Measurements from ENCODE around the gene LPAR5. TPM values are rescaled to one million over a fixed set of nuclear protein-coding genes. Genes with fewer than 3 reads are reported as not detected.

The LPAR5 gene
- polyA plus RNA-seq, 4 donors: 1.1 to 2.2 (median 1.4) TPM

- no peak for DNase-seq (ENCODE audit: low read depth in 4 of 4, low spot score in 3 of 4)
Measured at GRCh38 chr12:6569312-6569711, 66.4 kb downstream of the LPAR5 start.

Other genes starting within 250 kb of the LPAR5 start
- gene CD27, start 191.0 kb downstream of the LPAR5 start, polyA plus RNA-seq (ENCODE audit: insufficient read length in 4 of 4): 1 to 10 TPM in 3 of 4 donors, under 1 TPM in 1; 0.82 to 1.6 (median 1.2) TPM
- 10 to 100 TPM; 11.4 to 23.1 (median 16.9) TPM for gene TAPBPL, start 183.9 kb downstream of the LPAR5 start, polyA plus RNA-seq (ENCODE audit: insufficient read length in 4 of 4)
- gene VAMP1, start 165.3 kb downstream of the LPAR5 start, polyA plus RNA-seq (ENCODE audit: insufficient read length in 4 of 4): 10 to 100 TPM; 10.1 to 11.9 (median 10.5) TPM
- 100 to 1,000 TPM; 143 to 185 (median 168) TPM for gene MRPL51, start 142.7 kb downstream of the LPAR5 start, polyA plus RNA-seq (ENCODE audit: insufficient read length in 4 of 4)
- gene NCAPD2, start 141.9 kb downstream of the LPAR5 start, polyA plus RNA-seq (ENCODE audit: insufficient read length in 4 of 4): 10 to 100 TPM; 52.6 to 63.6 (median 61.8) TPM
- gene GAPDH, start 101.4 kb downstream of the LPAR5 start, polyA plus RNA-seq (ENCODE audit: insufficient read length in 4 of 4): 1,000 to 10,000 TPM; 1,094 to 2,101 (median 1,851) TPM
- gene IFFO1, start 79.9 kb downstream of the LPAR5 start, polyA plus RNA-seq (ENCODE audit: insufficient read length in 4 of 4): 10 to 100 TPM; 11.8 to 23.9 (median 17.7) TPM
- gene NOP2, start 67.7 kb downstream of the LPAR5 start, polyA plus RNA-seq (ENCODE audit: insufficient read length in 4 of 4): 10 to 100 TPM; 19.7 to 36.1 (median 26.3) TPM
- 100 to 1,000 TPM; 176 to 296 (median 281) TPM for gene CHD4, start 28.6 kb downstream of the LPAR5 start, polyA plus RNA-seq (ENCODE audit: insufficient read length in 4 of 4)
- gene ACRBP, start 11.5 kb upstream of the LPAR5 start, polyA plus RNA-seq (ENCODE audit: insufficient read length in 4 of 4): 1 to 10 TPM; 3.1 to 6.8 (median 3.9) TPM
- gene ING4, start 27.2 kb upstream of the LPAR5 start, polyA plus RNA-seq (ENCODE audit: insufficient read length in 4 of 4): 100 to 1,000 TPM in 3 of 4 donors, 10 to 100 TPM in 1; 96.8 to 126 (median 114) TPM
- gene ZNF384, start 53.4 kb upstream of the LPAR5 start, polyA plus RNA-seq (ENCODE audit: insufficient read length in 4 of 4): 10 to 100 TPM; 75.0 to 94.3 (median 87.7) TPM
- 10 to 100 TPM; 10.4 to 16.3 (median 14.3) TPM for gene PIANP, start 64.9 kb upstream of the LPAR5 start, polyA plus RNA-seq (ENCODE audit: insufficient read length in 4 of 4)
- gene COPS7A, start 88.1 kb upstream of the LPAR5 start, polyA plus RNA-seq (ENCODE audit: insufficient read length in 4 of 4): 10 to 100 TPM; 57.7 to 68.9 (median 66.8) TPM
- gene MLF2, start 117.2 kb upstream of the LPAR5 start, polyA plus RNA-seq (ENCODE audit: insufficient read length in 4 of 4): 100 to 1,000 TPM; 156 to 226 (median 194) TPM
- 100 to 1,000 TPM; 503 to 684 (median 585) TPM for gene PTMS, start 130.4 kb upstream of the LPAR5 start, polyA plus RNA-seq (ENCODE audit: insufficient read length in 4 of 4)
- gene LAG3, start 136.6 kb upstream of the LPAR5 start, polyA plus RNA-seq (ENCODE audit: insufficient read length in 4 of 4): 1 to 10 TPM in 2 of 4 donors, under 1 TPM in 2; 0.89 to 6.2 (median 2.1) TPM
- 10 to 100 TPM; 18.7 to 31.0 (median 26.5) TPM for gene CD4, start 153.6 kb upstream of the LPAR5 start, polyA plus RNA-seq (ENCODE audit: insufficient read length in 4 of 4)
- 10 to 100 TPM; 26.1 to 31.5 (median 29.5) TPM for gene GPR162, start 185.9 kb upstream of the LPAR5 start, polyA plus RNA-seq (ENCODE audit: insufficient read length in 4 of 4)
- gene P3H3, start 192.4 kb upstream of the LPAR5 start, polyA plus RNA-seq (ENCODE audit: insufficient read length in 4 of 4): 10 to 100 TPM; 27.5 to 80.9 (median 33.6) TPM
- 10 to 100 TPM in 1 of 4 donors, 1 to 10 TPM in 3; 4.4 to 14.0 (median 6.8) TPM for gene GNB3, start 205.0 kb upstream of the LPAR5 start, polyA plus RNA-seq (ENCODE audit: insufficient read length in 4 of 4)
- gene CDCA3, start 215.3 kb upstream of the LPAR5 start, polyA plus RNA-seq (ENCODE audit: insufficient read length in 4 of 4): 10 to 100 TPM; 26.1 to 31.9 (median 27.9) TPM
- 10 to 100 TPM; 47.3 to 64.0 (median 61.0) TPM for gene USP5, start 216.2 kb upstream of the LPAR5 start, polyA plus RNA-seq (ENCODE audit: insufficient read length in 4 of 4)
- 100 to 1,000 TPM; 328 to 571 (median 548) TPM for gene TPI1, start 231.6 kb upstream of the LPAR5 start, polyA plus RNA-seq (ENCODE audit: insufficient read length in 4 of 4)
- gene SPSB2, start 237.3 kb upstream of the LPAR5 start, polyA plus RNA-seq (ENCODE audit: insufficient read length in 4 of 4): 10 to 100 TPM in 1 of 4 donors, 1 to 10 TPM in 3; 5.4 to 19.8 (median 7.3) TPM

Measured in left renal pelvis (tissue), 4 donors.